Right lobe of liver (tissue), 6 donors: ENCODE results near the gene USH1C. TPM values are rescaled to one million over a fixed set of nuclear protein-coding genes. Genes with fewer than 3 reads are reported as not detected.

Experiments
- ATAC-seq, 4 donors: fragments of 200-7000 bp; cut with Tn5 transposase; one replicate each; pipeline ENCODE4 v1.9.1; 2020; ENCODE audit warnings: mild to moderate bottlenecking in 4 of 4, moderate library complexity in 4 of 4
- DNase-seq, 3 donors: peaks; one replicate each; pipeline ENCODE4 v3.0.0-alpha.2; 2020
- H3K27ac ChIP-seq, 3 donors: fragments of 200-600 bp; one replicate each; pipeline ENCODE4 v1.8.0; 2022
- H3K27me3 ChIP-seq, 2 donors: fragments of 200-600 bp; one replicate each; pipeline ENCODE4 v1.8.0; 2022
- H3K36me3 ChIP-seq, 4 donors: fragments of 200-600 bp; sonication (generic) in 1 of 4; one replicate each; pipeline versions ENCODE4 v1.5.1 to v1.8.0; 2017 to 2022; ENCODE audit warnings: control low read depth in 1 of 4
- H3K4me1 ChIP-seq, 4 donors: fragments of 200-600 bp; sonication (generic) in 1 of 4; one replicate each; pipeline versions ENCODE4 v1.5.1 to v1.8.0; 2017 to 2022; ENCODE audit warnings: control low read depth in 1 of 4
- H3K4me3 ChIP-seq, 3 donors: fragments of 200-600 bp; one replicate each; pipeline ENCODE4 v1.8.0; 2022
- H3K9me3 ChIP-seq, 4 donors: fragments of 200-600 bp; sonication (generic) in 1 of 4; one replicate each; pipeline versions ENCODE4 v1.5.1 to v1.8.0; 2017 to 2022; ENCODE audit warnings: control low read depth in 1 of 4
- CTCF ChIP-seq, 4 donors: fragments of 200-600 bp in 3 of 4; fragments of 450-650 bp in 1 of 4; IDR thresholded peaks; one replicate each; pipeline versions ENCODE4 v1.5.1 to v1.8.0; 2016 to 2022; ENCODE audit warnings: antibody characterized with exemption in 4 of 4, mild to moderate bottlenecking in 2 of 4
- POLR2A ChIP-seq: fragments of 450-650 bp; IDR thresholded peaks from one replicate; pipeline ENCODE4 v1.6.1; 2017; ENCODE audit warnings: antibody characterized with exemption, mild to moderate bottlenecking
- WGBS: methylation state at CpG from one replicate; pipeline ENCODE4 v1.1.6; 2018; ENCODE audit warnings: low coverage, low lambda C conversion rate; ENCODE audit not compliant: insufficient coverage; ENCODE audit errors: missing lambda C conversion rate; 5-methylcytosine and 5-hydroxymethylcytosine counted together
- intact Hi-C, 2 donors: fragments of 100-400 bp; cut with DNase I; formaldehyde crosslinking; loops; one replicate each; pipeline versions ENCODE4 v1.11.2 to v1.14.1; 2022
- total RNA-seq, 6 experiments: library from RNA; depleted of rRNA in 2 of 6; stranded (reverse); fragments of >200 nt in 2 of 6; fragmentation: NEBNext Ultra II Directional in 3 of 6; extraction: Animal tissue kit (Norgen Biotek cat#: 25700) in 3 of 6; gene quantifications; one replicate each; pipeline versions ENCODE4 v1.1.0 to v1.2.4, GENCODE V29; 2016 to 2023
- donor health status: DM: no; HTN: yes; CAD: no.
- donor health status: DM: no; HTN: no; CAD: no.
- donor health status: DM: no; HTN: no; CAD: no.
- donor health status: DM: no; HTN: yes; CAD: no.
- donor health status: DM: no; HTN: yes; CAD: no.

USH1C gene
- total RNA-seq, 6 experiments from 2014 or later: 0.15 to 1.2 (median 0.58) TPM

DNA sequence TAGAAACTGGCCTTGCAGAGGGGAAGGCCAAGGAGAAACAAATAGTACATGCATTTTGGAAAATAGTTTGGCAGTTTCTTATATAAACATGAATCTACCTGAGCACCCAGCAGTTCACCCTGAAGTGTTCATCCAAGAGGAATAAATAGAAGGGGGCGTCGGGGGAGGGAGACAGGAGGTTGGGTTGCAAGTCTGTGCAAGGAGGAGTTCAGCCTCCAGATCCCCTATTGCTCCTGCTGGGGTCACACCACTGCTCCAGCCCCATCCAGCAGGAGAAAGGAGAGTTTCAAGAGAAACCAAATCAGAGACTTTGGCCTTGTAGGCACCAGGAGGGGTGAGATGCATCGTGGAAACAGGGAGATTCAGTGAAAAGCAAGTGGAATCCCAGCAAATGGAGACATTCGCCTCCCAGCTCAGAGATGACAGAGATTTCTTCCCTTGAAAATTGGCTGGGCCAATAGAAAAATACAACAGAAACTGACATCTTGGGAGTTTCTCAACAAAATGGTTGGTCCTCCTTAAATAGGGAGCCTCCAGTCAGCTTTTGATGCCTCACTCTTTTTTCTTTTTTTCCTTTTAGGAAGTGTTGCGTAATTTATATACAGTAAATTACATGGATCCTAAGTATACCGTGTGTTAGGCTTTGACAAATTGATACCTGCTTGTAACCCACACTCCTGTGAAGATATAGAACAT, 37.0 kb upstream of the USH1C start:
- intact Hi-C loops: no loop called here

DNA sequence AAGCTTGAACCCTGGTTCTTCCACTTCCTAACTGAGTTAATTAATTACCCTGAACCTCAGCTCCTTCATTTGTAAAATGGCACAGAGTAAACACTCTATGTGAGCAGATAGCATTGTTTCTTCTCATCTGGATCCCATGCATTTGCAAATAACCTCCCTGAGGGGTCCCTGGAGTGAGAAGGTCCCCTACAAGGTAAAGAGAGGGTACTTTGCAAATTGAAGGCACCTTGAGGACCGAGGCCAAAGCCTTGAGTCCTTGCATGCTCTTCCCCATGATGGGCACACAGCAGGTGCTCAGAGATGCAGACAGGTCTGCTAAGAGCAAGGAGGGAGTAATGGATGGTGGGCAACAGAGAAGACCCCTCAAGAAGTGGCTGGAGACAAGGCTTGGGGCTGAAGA, 36.1 kb upstream of the USH1C start:
- Histone ChIP-seq H3K27me3 (no peaks in the 10 kb centered on the region), H3K27ac (no peak overlapping the region), H3K9me3 (no peaks in the 10 kb centered on the region), H3K36me3 (no peaks in the 10 kb centered on the region), H3K4me1 (no peaks in the 10 kb centered on the region), H3K4me3 (no peak overlapping the region)
- ATAC-seq (no peak), DNase-seq (peak in 1 of 3 donors; percentile 9)
- intact Hi-C loops: no loop called here
- no CpG with 5 or more reads among the region's 1 CpG for WGBS
- no peak for TF ChIP-seq CTCF (IDR thresholded peaks at IDR 0.05)

More for the DNA sequence above, 37.0 kb upstream of the USH1C start:
- ATAC-seq (no peak), DNase-seq (peak in 1 of 3 donors; percentile 13)
- TF ChIP-seq POLR2A: no peak
- no peak for TF ChIP-seq CTCF (IDR thresholded peaks at IDR 0.05)
- Histone ChIP-seq H3K36me3 (no peaks in the 10 kb centered on the region), H3K4me3 (no peak overlapping the region), H3K9me3 (no peaks in the 10 kb centered on the region), H3K4me1 (no peaks in the 10 kb centered on the region), H3K27ac (no peak overlapping the region), H3K27me3 (no peaks in the 10 kb centered on the region)
- WGBS: 66% methylated on average over 6 of the region's 6 CpGs

DNA sequence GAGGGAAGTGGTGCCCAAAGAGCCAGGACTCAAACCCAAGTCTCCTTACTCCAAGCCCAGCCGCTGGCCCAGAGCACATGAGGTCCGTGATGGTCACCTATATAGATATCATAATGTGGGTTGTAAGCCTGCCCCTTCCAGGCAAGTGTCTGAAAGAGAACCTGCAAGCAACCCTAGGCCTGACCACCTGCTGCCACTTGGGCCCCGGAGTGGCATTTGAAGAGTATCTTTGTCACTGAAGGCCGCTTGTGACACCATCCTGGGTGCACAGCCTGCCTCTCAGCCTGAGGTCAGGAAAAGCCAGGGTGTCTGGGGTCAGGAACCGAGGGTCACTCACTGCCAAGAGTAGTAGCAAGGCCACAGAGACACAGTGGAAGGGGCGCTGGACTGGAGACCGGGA, 35.2 kb upstream of the USH1C start:
- no peak for TF ChIP-seq POLR2A
- TF ChIP-seq CTCF (IDR thresholded peaks at IDR 0.05): no peak
- H3K27me3 ChIP-seq: no peaks in the 10 kb centered on the region
- H3K27ac ChIP-seq: no peak overlapping the region
- H3K36me3 ChIP-seq: no peaks in the 10 kb centered on the region
- H3K9me3 ChIP-seq: no peaks in the 10 kb centered on the region
- ATAC-seq (no peak), DNase-seq (peak in 1 of 3 donors; percentile 20)
- H3K4me3 ChIP-seq: no peak overlapping the region
- no peaks in the 10 kb centered on the region for H3K4me1 ChIP-seq
- intact Hi-C loops: no loop called here
- WGBS: 80% methylated on average over 2 of the region's 7 CpGs

GRCh38 chr11:17578958-17579357, 34.7 kb upstream of the USH1C start:
- Histone ChIP-seq H3K9me3 (no peaks in the 10 kb centered on the region), H3K4me1 (no peaks in the 10 kb centered on the region), H3K27me3 (no peaks in the 10 kb centered on the region), H3K36me3 (no peaks in the 10 kb centered on the region), H3K4me3 (no peak overlapping the region), H3K27ac (no peak overlapping the region)
- no peak for ATAC-seq
- intact Hi-C loops: no loop called here
- 96% methylated on average over 4 of the region's 8 CpGs for WGBS
- TF ChIP-seq CTCF (IDR thresholded peaks at IDR 0.05) (no peak), POLR2A (no peak)
- DNase-seq: peak in 1 of 3 donors; percentile 20
